ENCODE data around the gene TNRC6B.

The TNRC6B gene

GRCh38 chr22:40258017-40258416, 80.3 kb downstream of the TNRC6B start:
- H4K91ac ChIP-seq (ENCODE audit: low read length) = no peak overlapping the region
- H3K79me1 ChIP-seq (replicated peaks; ENCODE audit: low read length, poor library complexity, severe bottlenecking) = peaks cover 33% of the 10 kb centered on the region
- H4K8ac ChIP-seq (ENCODE audit: low read length) = no peak overlapping the region
- H3K27ac ChIP-seq (ENCODE audit: low read length, poor library complexity, severe bottlenecking) = no peak overlapping the region
- H2BK5ac ChIP-seq (ENCODE audit: low read depth, low read length, poor library complexity, severe bottlenecking) = no peak overlapping the region
- no peak overlapping the region for H3K18ac ChIP-seq (ENCODE audit: low read depth in 1 of 2, low read length in 2 of 2)
- no peak overlapping the region for H3K9ac ChIP-seq (ENCODE audit: low read length)
- H3K4ac ChIP-seq (ENCODE audit: low read depth in 1 of 2, low read length in 2 of 2) = no peak overlapping the region
- peaks cover 5% of the 10 kb centered on the region for H3K4me1 ChIP-seq (ENCODE audit: control insufficient read depth, insufficient read depth, low read depth, low read length)
- no peaks in the 10 kb centered on the region for H3K9me3 ChIP-seq (ENCODE audit: control insufficient read depth, low read length)
- H3K27me3 ChIP-seq (ENCODE audit: control insufficient read depth in 1 of 2, insufficient read depth in 1 of 2, low read length in 2 of 2) = no peaks in the 10 kb centered on the region
- H3K23ac ChIP-seq (ENCODE audit: low read length in 2 of 2) = no peak overlapping the region
- H3K14ac ChIP-seq (ENCODE audit: low read length in 2 of 2) = no peak overlapping the region
- H2BK120ac ChIP-seq (ENCODE audit: low read depth, low read length) = no peak overlapping the region
- peak; percentile 37 for DNase-seq
- H3K4me3 ChIP-seq (ENCODE audit: insufficient read depth in 1 of 2, low read depth in 1 of 2, low read length in 2 of 2) = no peak overlapping the region
- H3K36me3 ChIP-seq (ENCODE audit: control insufficient read depth in 1 of 2, insufficient read depth in 2 of 2, low read depth in 1 of 2, low read length in 2 of 2) = peaks cover 13 to 36% of the 10 kb centered on the region in 2 experiments
- no peak overlapping the region for H2AK5ac ChIP-seq (ENCODE audit: low read length, severe bottlenecking)
- no peak overlapping the region for H2AFZ ChIP-seq (ENCODE audit: low read depth, low read length)
- WGBS = 100% methylated on average over 1 of the region's 1 CpG
- no peak overlapping the region for H2BK12ac ChIP-seq (ENCODE audit: low read length in 2 of 2)
- H3K4me2 ChIP-seq (ENCODE audit: low read length, poor library complexity, severe bottlenecking) = no peak overlapping the region
- H2BK15ac ChIP-seq (ENCODE audit: low read depth, poor library complexity, severe bottlenecking) = no peak overlapping the region

- H2AK5ac ChIP-seq (ENCODE audit: low read length, severe bottlenecking) = no peak overlapping the region
- WGBS = 67% methylated on average over 2 of the region's 2 CpGs
- H3K27ac ChIP-seq (ENCODE audit: low read length, poor library complexity, severe bottlenecking) = no peak overlapping the region
- no peak overlapping the region for H3K23ac ChIP-seq (ENCODE audit: low read length in 2 of 2)
- no peak overlapping the region for H2BK120ac ChIP-seq (ENCODE audit: low read depth, low read length)
- H3K27me3 ChIP-seq (ENCODE audit: control insufficient read depth in 1 of 2, insufficient read depth in 1 of 2, low read length in 2 of 2) = no peaks in the 10 kb centered on the region
- no peak overlapping the region for H4K91ac ChIP-seq (ENCODE audit: low read length)
- DNase-seq = peak; percentile 50
- no peak overlapping the region for H3K14ac ChIP-seq (ENCODE audit: low read length in 2 of 2)
- peaks cover 35% of the 10 kb centered on the region for H3K79me1 ChIP-seq (replicated peaks; ENCODE audit: low read length, poor library complexity, severe bottlenecking)
- no peak overlapping the region for H3K4me3 ChIP-seq (ENCODE audit: insufficient read depth in 1 of 2, low read depth in 1 of 2, low read length in 2 of 2)
- no peak overlapping the region for H2AFZ ChIP-seq (ENCODE audit: low read depth, low read length)
- H2BK15ac ChIP-seq (ENCODE audit: low read depth, poor library complexity, severe bottlenecking) = no peak overlapping the region
- peaks cover 5% of the 10 kb centered on the region for H3K4me1 ChIP-seq (ENCODE audit: control insufficient read depth, insufficient read depth, low read depth, low read length)
- no peak overlapping the region for H4K8ac ChIP-seq (ENCODE audit: low read length)
- no peak overlapping the region for H3K9ac ChIP-seq (ENCODE audit: low read length)
- H3K4ac ChIP-seq (ENCODE audit: low read depth in 1 of 2, low read length in 2 of 2) = no peak overlapping the region
- H2BK5ac ChIP-seq (ENCODE audit: low read depth, low read length, poor library complexity, severe bottlenecking) = no peak overlapping the region
- no peaks in the 10 kb centered on the region for H3K9me3 ChIP-seq (ENCODE audit: control insufficient read depth, low read length)
- H3K18ac ChIP-seq (ENCODE audit: low read depth in 1 of 2, low read length in 2 of 2) = no peak overlapping the region
- H3K36me3 ChIP-seq (ENCODE audit: control insufficient read depth in 1 of 2, insufficient read depth in 2 of 2, low read depth in 1 of 2, low read length in 2 of 2) = peaks cover 13 to 38% of the 10 kb centered on the region in 2 experiments
- no peak overlapping the region for H2BK12ac ChIP-seq (ENCODE audit: low read length in 2 of 2)
- no peak overlapping the region for H3K4me2 ChIP-seq (ENCODE audit: low read length, poor library complexity, severe bottlenecking)
Measured at GRCh38 chr22:40258501-40258915, 80.8 kb downstream of the TNRC6B start.

- DNase-seq = no peak
- Histone ChIP-seq H3K27ac (ENCODE audit: low read length, poor library complexity, severe bottlenecking) (no peak overlapping the region), H3K4me2 (ENCODE audit: low read length, poor library complexity, severe bottlenecking) (no peak overlapping the region), H3K79me1 (replicated peaks; ENCODE audit: low read length, poor library complexity, severe bottlenecking) (peaks cover 47% of the 10 kb centered on the region), H3K14ac (ENCODE audit: low read length in 2 of 2) (no peak overlapping the region), H3K9ac (ENCODE audit: low read length) (no peak overlapping the region), H3K4me1 (ENCODE audit: control insufficient read depth, insufficient read depth, low read depth, low read length) (peaks cover 5% of the 10 kb centered on the region), H2AFZ (ENCODE audit: low read depth, low read length) (no peak overlapping the region), H3K23ac (ENCODE audit: low read length in 2 of 2) (no peak overlapping the region), H3K4ac (ENCODE audit: low read depth in 1 of 2, low read length in 2 of 2) (no peak overlapping the region), H4K91ac (ENCODE audit: low read length) (no peak overlapping the region), H3K18ac (ENCODE audit: low read depth in 1 of 2, low read length in 2 of 2) (no peak overlapping the region), H3K4me3 (ENCODE audit: insufficient read depth in 1 of 2, low read depth in 1 of 2, low read length in 2 of 2) (no peak overlapping the region), H3K27me3 (ENCODE audit: control insufficient read depth in 1 of 2, insufficient read depth in 1 of 2, low read length in 2 of 2) (no peaks in the 10 kb centered on the region), H3K9me3 (ENCODE audit: control insufficient read depth, low read length) (no peaks in the 10 kb centered on the region), H2BK15ac (ENCODE audit: low read depth, poor library complexity, severe bottlenecking) (no peak overlapping the region), H2BK120ac (ENCODE audit: low read depth, low read length) (no peak overlapping the region), H2AK5ac (ENCODE audit: low read length, severe bottlenecking) (no peak overlapping the region), H2BK12ac (ENCODE audit: low read length in 2 of 2) (no peak overlapping the region), H4K8ac (ENCODE audit: low read length) (no peak overlapping the region), H2BK5ac (ENCODE audit: low read depth, low read length, poor library complexity, severe bottlenecking) (no peak overlapping the region), H3K36me3 (ENCODE audit: control insufficient read depth in 1 of 2, insufficient read depth in 2 of 2, low read depth in 1 of 2, low read length in 2 of 2) (peaks cover 38 to 57% of the 10 kb centered on the region in 2 experiments)
- WGBS = 97% methylated on average over 21 of the region's 21 CpGs
Measured at GRCh38 chr22:40261783-40262182, 84.1 kb downstream of the TNRC6B start.

- Histone ChIP-seq H3K23ac (ENCODE audit: low read length in 2 of 2) (no peak overlapping the region), H3K79me1 (replicated peaks; ENCODE audit: low read length, poor library complexity, severe bottlenecking) (peaks cover 53% of the 10 kb centered on the region), H3K36me3 (ENCODE audit: control insufficient read depth in 1 of 2, insufficient read depth in 2 of 2, low read depth in 1 of 2, low read length in 2 of 2) (peaks cover 42 to 69% of the 10 kb centered on the region in 2 experiments), H3K27ac (ENCODE audit: low read length, poor library complexity, severe bottlenecking) (no peak overlapping the region), H3K4me1 (ENCODE audit: control insufficient read depth, insufficient read depth, low read depth, low read length) (peaks cover 5% of the 10 kb centered on the region), H4K91ac (ENCODE audit: low read length) (no peak overlapping the region), H3K9me3 (ENCODE audit: control insufficient read depth, low read length) (no peaks in the 10 kb centered on the region), H2BK120ac (ENCODE audit: low read depth, low read length) (no peak overlapping the region), H4K8ac (ENCODE audit: low read length) (no peak overlapping the region), H3K4me3 (ENCODE audit: insufficient read depth in 1 of 2, low read depth in 1 of 2, low read length in 2 of 2) (no peak overlapping the region), H2AK5ac (ENCODE audit: low read length, severe bottlenecking) (no peak overlapping the region), H2AFZ (ENCODE audit: low read depth, low read length) (no peak overlapping the region), H3K4me2 (ENCODE audit: low read length, poor library complexity, severe bottlenecking) (no peak overlapping the region), H2BK5ac (ENCODE audit: low read depth, low read length, poor library complexity, severe bottlenecking) (no peak overlapping the region), H3K18ac (ENCODE audit: low read depth in 1 of 2, low read length in 2 of 2) (no peak overlapping the region), H2BK12ac (ENCODE audit: low read length in 2 of 2) (no peak overlapping the region), H3K9ac (ENCODE audit: low read length) (no peak overlapping the region), H3K4ac (ENCODE audit: low read depth in 1 of 2, low read length in 2 of 2) (no peak overlapping the region), H2BK15ac (ENCODE audit: low read depth, poor library complexity, severe bottlenecking) (no peak overlapping the region), H3K14ac (ENCODE audit: low read length in 2 of 2) (no peak overlapping the region), H3K27me3 (ENCODE audit: control insufficient read depth in 1 of 2, insufficient read depth in 1 of 2, low read length in 2 of 2) (no peaks in the 10 kb centered on the region)
- peak; percentile 38 for DNase-seq
- 60% methylated on average over 5 of the region's 7 CpGs for WGBS
Measured at GRCh38 chr22:40263191-40263590, 85.5 kb downstream of the TNRC6B start.

Measured in mesenchymal stem cell (in vitro differentiated cells and primary cell).